Stimulated activated CD4-positive, alpha-beta T cell treated with anti-CD3 and anti-CD28 coated beads, Interleukin-15, amount 100 ng/mL, for 24 hours (primary cell): Measurements from ENCODE around the gene GPD1.
A peak's percentile ranks its signal among the peaks of the same experiment; 100 is the strongest.

Experiments used
- DNase-seq: peaks from one replicate; pipeline ENCODE4 v3.0.0-alpha.2; 2020

The GPD1 gene

GRCh38 chr12:50103767-50104321 is at the start of gene GPD1:
Gene GPD1 (plus strand): TSS chr12:50104008. CDS start chr12:50104051, 43 bp downstream.
- DNase-seq = peak; percentile 60

- DNase-seq = peak; percentile 74
Measured at GRCh38 chr12:50055831-50056638, 47.8 kb upstream of the GPD1 start.

GRCh38 chr12:50056639-50056976 is 47.2 kb upstream of the GPD1 start:
- DNase-seq = no peak

- peak; percentile 75 for DNase-seq
Measured at GRCh38 chr12:50057000-50057841, 46.6 kb upstream of the GPD1 start, which contains the start of gene ASIC1. Gene ASIC1 (plus strand): TSS chr12:50057596. CDS start chr12:50058767, 1,171 bp downstream.

DNA sequence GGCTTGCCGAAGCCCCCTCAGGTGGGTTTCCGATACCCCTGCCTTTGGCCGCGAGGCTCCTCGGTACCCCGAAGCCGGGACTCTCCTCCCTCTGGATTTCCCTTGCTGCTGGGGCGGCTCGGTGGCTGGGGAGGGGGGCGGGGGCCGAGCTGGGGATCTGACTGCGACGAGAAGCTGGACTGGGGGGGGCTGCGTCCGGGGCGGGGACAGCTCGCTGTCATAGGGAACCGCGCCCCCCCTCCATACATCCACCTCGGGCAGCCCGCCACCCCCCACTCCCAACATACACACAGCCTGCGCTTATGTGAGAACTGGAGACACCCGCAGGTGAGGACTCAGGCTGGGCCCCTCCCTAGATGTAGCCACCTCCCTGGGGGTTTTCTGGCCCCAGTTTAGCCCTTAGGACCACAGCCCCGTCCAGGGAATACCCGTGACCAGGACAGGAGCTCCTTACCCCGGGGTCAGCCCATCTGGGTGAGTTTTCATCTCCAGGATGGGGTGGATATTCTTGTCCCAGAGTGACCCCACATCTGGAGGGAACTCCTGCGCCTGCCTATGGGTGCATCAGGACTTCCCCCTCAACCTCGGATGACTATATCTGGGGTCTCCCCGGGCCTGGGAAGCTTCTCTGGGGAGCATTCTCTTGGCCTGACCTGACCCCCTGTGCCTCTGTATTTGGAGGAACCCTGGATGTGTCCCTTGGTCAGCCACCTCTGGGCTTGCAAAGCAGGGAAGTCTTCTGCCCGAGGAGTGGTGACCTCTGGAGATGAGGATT is 45.7 kb upstream of the GPD1 start:
- DNase-seq = peak; percentile 34

GRCh38 chr12:50058743-50059312 is 45.0 kb upstream of the GPD1 start:
- no peak for DNase-seq

- peak; percentile 76 for DNase-seq
Measured at GRCh38 chr12:50059440-50060119, 44.2 kb upstream of the GPD1 start.

GRCh38 chr12:50060120-50060468 is 43.7 kb upstream of the GPD1 start:
- DNase-seq = no peak

DNA sequence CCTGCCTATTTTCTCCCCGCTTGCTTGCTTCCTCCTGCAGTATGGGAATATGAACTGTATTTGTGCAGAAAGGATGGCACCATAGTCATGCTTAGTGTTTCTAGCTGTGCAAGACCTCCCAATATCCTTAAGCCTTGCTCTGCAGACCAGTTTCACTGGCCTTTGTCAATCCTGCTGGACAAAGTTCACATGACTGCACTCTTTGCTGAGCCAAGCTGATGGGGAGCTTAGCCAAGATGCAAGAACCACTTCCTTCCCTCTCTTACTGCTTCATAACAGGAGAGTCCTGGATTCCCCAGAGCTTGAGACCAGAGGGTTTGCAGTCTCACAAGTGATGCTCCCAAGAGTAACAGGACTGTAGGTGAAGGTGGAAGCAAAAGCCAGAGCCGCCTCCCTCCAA is 42.6 kb upstream of the GPD1 start:
- DNase-seq = no peak

DNA sequence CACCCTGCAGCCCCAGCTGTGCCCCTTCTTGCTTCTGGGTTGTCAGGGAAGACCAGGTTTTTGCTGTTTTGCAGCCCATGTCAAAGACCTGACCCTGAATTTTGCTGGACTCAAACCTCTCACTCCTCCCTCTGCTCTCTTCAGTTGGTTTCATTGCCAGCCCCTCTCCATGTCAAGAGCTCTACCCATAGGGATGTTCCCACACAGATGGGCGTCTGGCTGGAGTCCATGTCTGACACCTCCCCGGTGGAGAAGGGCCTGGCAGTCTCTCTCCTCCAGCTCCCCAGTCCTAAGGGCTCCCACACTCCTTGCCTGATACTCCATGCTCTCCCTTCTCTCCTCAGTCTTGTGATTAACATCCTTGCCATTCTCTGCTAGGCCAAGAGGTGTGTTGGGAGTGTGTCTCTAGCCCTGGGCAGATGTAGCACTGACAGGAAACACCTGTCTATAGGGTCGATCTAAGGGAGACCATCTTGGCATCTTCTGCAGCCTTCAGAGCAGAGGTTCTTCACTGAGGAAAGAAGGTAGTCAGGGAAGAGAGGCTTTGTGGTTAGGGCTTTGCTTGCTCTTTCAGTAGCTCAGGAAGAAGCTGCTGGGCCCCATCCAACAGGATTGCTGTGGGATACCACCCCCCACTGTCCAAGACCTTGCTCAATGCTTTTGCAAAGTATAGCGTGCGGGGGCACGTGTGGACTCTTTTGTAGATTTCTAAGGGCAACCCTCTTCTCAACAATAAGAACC is 41.7 kb upstream of the GPD1 start:
- DNase-seq = no peak

DNA sequence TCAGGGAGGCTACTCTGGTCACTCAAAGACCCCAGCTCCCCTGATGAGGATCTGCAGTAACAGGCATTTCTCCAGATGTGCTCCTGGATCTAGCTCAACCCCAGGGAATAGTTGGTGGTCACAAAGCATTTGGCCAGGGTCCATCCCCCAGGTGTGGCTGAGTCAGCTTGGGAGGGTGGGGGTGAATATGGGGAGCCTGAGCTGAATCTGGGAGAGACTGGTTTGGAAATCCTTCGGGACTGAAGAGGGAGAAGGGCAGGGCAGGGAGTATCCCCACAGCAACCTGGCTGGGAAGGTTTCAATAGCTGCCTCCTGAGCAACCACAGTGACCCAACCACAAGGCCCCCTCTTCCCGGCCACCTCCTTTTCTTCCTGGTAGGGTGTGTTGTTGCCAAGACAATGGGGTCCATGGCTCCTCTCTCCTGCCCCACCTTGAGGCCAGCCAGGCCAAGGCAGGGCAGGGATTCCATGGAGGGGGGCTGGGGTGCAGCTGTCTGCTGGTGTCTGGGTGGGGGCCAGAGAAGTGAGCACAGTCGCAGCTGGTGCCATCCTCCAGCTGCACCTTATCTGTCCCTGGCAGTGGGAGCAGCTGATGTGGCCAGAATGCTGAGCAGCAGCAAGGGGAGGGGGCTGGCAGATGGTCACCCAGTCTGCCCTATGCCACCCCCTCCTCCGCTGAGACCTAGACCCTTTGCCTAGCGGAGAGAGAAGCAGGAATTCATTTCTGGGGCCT is 40.9 kb upstream of the GPD1 start:
- DNase-seq = no peak

DNA sequence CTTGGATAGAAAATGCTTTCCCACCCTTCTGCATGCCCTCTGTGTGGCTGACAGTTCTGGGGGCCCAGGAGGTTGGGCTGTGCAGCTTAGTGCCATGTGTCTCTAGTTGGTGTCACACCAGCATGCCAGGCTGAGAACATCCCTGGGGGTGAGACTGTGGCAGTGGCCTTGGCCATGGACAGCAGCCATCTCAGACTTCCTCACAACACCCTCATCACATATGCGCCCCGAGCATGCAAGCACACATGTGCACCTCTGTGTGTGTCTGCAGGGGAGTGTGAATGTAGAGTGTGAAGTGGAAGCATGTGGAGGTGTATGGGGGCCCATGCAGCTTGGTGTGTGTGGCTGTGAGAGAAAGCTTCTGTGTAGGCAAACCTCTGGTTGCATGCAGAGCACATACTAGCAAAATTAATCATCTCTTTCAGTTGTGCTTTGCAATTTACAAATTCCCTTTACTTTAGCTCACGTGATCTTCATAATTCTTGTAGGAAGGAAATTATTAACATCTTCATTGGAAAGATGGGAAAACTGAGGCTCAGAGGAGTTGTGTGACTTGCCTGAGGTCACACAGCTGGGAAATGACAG is 38.0 kb upstream of the GPD1 start:
- no peak for DNase-seq

GRCh38 chr12:50066402-50066801 is 37.4 kb upstream of the GPD1 start:
- DNase-seq = no peak

DNA sequence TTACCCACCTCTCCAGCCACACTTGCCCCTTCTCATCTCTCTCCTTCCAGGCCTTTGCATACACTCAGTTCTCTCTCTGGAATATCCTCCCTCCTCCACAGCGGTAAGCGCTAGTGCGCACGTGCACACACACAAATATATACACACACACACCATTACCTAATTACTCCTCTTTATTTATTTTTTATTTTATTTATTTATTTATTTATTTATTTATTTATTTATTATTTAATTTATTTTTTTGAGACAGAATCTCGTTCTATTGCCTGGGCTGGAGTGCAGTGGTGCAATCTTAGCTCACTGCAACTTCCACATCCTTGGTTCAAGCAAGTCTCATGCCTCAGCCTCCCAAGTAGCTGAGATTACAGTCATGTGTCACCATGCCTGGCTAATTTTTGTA is 34.7 kb upstream of the GPD1 start:
- no peak for DNase-seq

GRCh38 chr12:50069539-50069938 is 34.3 kb upstream of the GPD1 start:
- DNase-seq = no peak

DNA sequence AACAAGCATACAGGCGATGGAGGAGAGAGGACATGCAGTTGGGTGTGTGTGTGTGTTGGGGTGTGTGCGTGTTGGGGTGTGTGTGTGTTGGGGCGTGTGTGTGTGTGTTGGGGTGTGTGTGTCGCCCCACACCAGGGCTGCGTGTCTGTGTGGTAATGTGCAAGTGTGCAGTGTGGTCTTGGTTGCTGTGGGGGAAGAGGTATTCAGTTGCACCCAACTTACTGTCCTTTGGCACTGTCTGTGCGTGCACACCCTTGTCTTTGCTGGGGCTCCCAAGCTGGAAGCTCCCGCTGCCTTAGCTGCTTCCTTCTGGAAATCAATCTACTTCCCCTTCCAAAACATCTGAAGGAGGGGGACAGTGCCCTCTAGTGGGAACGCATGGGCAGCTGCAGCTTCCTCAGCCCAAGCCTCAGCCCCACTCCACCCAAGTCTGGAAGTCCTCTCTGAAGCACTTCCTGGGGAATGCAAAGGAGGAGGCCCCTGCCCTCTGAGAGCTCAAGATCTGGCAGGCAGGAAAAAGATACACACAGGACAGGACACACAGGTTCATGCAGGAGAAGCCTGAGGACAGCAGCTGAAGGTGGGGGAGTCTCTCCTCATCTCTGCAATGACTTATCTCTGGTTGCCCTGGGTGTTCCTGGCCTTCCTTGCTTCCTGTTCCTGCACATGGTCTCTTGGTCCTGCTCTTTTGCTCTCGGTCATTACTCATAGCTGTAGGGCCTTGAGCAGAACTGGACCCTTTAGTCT is 33.3 kb upstream of the GPD1 start:
- peak; percentile 80 for DNase-seq

- DNase-seq = no peak
Measured at GRCh38 chr12:50072198-50072907, 31.5 kb upstream of the GPD1 start.

DNA sequence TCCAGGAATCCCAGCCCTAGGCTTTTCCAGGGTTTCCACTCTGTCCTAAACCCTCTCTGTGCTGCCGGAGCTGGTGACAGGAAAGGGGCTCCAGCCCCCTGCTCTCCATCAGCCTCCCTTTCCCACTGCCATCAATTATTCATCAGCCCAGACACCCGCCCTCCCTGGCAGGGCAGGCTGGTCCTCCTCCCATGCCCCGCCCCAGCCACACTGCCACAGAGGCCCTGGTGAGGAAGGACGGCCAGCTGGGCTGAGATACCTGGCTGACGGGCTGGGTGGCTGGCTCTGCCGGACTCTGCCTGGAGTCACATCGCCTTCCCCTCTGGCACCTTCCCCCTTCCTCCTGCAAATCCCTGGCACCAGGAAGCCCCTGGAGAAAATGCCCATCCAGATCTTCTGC is 30.6 kb upstream of the GPD1 start:
- DNase-seq = no peak

DNA sequence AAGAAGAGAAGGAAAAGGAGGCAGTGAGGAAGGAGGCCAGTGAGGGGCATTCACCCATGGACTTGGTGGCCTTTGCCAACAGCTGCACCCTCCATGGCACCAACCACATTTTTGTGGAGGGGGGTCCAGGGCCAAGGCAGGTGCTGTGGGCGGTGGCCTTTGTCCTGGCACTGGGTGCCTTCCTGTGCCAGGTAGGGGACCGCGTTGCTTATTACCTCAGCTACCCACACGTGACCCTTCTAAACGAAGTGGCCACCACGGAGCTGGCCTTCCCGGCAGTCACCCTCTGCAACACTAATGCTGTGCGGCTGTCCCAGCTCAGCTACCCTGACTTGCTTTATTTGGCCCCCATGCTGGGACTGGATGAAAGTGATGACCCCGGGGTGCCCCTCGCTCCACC is 30.1 kb upstream of the GPD1 start:
- DNase-seq = no peak
